ENCODE data around the gene BAG2.
A peak's percentile ranks its signal among the peaks of the same experiment; 100 is the strongest.

Gene BAG2

DNA sequence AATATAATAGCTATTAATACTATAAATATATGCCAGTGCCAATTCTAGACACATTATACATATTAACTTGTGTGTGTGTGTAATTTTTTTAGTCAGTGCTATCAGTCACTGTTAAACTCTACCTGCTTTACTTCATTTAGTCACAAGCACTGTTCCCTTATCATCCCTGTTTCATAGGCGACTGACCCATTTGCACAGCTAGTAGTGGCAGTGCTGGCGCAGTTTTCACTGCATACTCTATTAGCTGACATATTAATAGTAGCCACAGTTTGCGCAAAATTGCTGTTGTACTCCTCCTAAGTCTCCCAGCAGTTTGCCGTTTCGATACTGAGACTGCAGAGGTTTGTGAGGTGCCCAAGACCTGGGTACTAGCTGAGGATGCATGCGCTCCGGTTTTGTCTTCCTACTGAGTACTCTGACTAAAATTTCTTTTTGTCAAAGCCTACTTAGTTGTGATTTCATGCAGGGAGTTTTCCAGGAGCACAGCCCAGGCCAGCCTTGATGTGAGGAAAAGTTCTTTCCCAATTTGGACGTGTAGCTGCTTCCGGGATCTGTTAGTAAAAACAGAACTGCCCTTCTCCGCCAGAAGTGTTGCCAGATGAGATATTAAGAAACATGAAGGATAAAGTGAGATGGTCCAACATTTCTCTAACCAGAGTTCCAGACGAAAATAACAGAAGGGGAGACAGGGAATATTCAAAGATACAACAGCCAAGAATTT, 5.6 kb downstream of the BAG2 start:
- DNase-seq: no peak

- no peak for DNase-seq
These were observed 8.5 kb downstream of the BAG2 start for GRCh38 chr6:57180596-57180995.

- DNase-seq: no peak
These were observed 9.9 kb downstream of the BAG2 start for GRCh38 chr6:57182017-57182432.

- DNase-seq: no peak
These were observed 11.2 kb downstream of the BAG2 start for GRCh38 chr6:57183336-57183735.

DNA sequence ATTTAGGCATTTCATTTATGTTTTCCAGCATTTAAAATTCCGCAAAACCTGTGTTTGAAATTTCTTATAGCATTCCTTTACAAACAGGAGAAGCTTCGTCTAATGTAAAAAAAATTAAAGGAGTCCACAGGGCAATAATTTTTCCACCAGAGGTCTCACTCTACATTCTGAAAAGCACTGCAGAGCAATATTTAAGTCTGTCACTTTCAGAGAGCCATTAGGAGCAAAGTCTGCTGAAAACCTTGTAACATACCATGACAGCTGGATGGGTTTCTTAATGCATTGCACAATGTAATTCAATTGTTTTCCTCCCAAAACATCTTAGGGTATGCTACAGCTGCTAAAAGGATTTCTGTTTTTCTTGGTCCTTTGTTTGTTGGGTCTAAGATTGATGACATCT, 18.0 kb downstream of the BAG2 start:
- no peak for DNase-seq

DNA sequence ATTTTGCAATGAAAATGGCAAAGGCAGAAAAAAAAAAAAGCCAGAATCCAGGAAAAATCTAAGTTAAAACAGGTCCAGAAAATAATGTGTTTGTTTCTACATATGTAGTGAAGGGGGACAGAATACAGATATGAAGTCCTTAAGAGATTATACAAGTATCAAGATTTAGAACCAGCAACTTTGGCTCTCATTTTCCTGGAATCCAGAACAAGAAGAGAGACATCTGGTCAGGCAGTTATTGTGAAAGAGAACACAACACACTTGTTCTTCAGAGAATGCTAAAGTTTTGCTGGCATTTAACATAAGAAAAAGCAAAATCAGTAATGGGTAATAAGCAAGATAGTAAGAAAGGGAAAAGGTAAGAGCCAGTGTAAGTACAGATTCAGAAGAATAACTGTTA, 21.1 kb downstream of the BAG2 start:
- DNase-seq: no peak

DNA sequence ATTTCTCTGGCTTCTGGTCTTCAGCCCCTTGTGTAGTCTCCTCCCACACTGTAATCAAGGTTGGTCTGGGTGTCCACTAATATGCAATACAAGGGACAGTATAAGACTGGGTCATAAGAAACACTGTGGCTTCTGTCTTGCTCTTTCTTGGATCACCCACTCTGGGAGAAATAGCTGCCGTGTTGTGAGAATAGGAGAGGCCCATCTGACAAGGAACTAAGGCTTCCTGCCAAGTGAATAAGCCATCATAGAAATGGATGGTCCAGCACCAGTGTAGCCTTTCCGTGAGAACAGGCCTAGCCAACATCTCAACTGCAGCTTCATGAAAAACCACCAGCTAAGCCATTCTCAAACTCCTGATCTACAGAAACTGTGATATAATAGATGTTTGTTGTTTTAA, 23.3 kb downstream of the BAG2 start:
- DNase-seq: no peak

GRCh38 chr6:57198926-57199636, 27.0 kb downstream of the BAG2 start:
- DNase-seq: peak; percentile 25

- no peak for DNase-seq
These were observed 29.6 kb downstream of the BAG2 start for GRCh38 chr6:57201718-57202117.

DNA sequence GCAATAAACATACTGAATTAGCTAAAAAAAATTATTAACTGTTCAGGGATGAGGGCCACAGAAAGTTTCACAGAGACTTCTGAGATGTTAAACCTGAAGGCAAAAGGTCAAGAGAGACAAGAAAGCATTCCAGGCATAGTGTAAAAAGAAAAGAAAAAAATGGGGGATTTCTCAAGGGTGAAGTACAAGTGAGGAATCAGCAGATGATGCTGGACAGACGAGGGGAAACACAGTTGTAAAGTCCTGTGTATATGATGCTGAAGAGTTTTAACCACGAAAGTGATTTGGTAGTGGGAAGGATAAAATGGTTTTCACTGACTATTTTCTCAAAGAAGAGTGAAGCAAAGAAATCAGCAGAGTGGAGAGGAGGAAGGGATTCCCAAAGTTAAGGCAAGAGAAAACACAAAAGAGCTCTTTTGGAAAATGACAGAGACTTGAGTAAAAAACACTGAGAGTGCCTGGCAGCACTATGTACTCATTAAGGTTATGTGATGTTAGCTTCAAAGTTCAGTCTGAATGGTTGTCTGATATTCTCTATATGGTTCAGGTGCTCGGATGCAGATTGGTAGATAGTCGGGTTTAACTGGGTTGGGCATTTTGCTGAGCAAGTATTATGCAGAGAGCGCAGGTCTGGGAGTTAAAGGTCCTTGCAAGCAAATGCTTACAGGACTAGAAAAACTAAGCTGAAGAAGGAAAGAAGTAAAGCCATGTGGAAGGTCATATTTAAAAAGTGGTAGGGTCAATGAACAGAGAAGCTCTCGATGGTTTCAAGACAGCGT, 33.6 kb downstream of the BAG2 start:
- DNase-seq: no peak

- no peak for DNase-seq
These were observed 35.0 kb downstream of the BAG2 start for GRCh38 chr6:57207141-57207540.

DNA sequence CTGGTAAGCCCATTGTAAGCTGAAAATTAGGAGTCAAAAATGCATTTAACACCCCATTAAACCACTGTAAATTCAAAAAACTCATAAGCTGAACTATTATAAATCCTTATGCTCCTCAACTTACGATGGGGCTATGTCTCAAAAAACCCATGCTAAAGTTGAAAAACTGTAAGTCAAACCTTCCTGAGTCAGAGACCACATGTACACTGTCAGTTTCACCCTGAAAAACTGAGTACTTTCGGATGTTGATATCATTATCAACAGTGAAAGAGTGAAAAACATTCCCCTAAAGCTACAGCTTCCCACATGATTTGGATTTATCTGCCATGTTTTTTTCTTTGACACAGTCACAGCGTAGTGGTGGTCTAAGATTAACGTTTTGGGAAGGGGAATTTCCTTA, 35.7 kb downstream of the BAG2 start:
- DNase-seq: no peak

DNA sequence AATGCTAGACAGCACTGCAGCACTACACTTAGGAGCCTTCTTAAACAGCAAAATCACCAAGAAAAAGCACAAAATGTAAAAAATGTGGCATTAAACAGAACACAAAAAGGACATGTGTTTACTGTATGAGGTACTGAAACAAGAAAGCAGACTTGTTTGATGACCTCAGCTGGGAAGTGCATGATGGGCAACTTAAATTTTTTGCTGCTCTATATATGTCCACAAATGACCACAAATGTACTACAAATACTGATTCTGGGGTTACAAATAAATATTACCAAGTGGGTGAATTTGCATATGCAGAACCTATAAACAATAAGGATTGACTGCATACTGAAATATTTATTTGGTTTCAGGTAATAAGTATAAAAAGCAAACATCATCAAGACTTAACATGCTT, 36.9 kb downstream of the BAG2 start:
- DNase-seq: no peak

GRCh38 chr6:57210060-57210459, 37.9 kb downstream of the BAG2 start:
- no peak for DNase-seq

- DNase-seq: no peak
These were observed 43.1 kb downstream of the BAG2 start for GRCh38 chr6:57215260-57215659.

- no peak for DNase-seq
These were observed 44.3 kb downstream of the BAG2 start for GRCh38 chr6:57216235-57217101.

DNA sequence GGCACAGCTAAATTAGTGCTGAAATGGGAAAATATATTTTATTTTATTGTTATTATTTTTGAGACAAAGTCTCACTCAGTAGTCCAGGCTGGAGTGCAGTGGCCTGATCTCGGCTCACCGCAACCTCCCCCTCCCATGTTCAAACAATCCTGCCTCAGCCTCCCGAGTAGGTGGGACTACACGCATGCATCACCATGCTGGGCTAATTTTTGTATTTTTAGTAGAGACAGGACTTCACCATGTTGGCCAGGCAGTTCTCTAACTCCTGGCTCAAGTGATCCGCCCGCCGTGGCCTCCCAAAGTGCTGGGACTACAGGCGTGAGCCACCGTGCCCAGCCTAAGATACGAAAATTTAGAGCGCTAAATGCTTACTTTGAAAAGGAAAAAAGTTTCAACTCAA, 45.1 kb downstream of the BAG2 start:
- no peak for DNase-seq

- no peak for DNase-seq
These were observed 48.1 kb downstream of the BAG2 start for GRCh38 chr6:57220083-57220703.

GRCh38 chr6:57221191-57221935, 49.2 kb downstream of the BAG2 start:
- DNase-seq: peak; percentile 3

GRCh38 chr6:57221936-57222742, 50.0 kb downstream of the BAG2 start, which contains the start of gene RAB23:
Gene RAB23, minus strand, starts transcription at chr6:57222307. Its CDS starts 11,927 bp downstream, at chr6:57210380.
- DNase-seq: peak; percentile 57

DNA sequence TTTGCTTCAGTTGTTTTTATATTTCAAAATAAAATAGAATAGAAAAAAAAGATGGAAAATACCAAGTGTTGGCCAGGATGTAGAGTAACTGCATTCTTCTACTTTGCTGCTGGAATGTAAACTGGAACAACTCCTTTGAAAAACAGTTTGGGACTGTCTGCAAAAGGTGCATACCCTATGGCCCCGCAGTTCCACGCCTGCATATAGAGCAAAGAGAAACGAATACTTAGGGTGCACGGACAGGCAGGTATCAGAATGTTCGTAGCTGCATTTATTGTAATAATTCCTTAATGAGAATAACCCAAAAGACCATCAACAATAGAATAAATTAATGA, 50.6 kb downstream of the BAG2 start:
- DNase-seq: no peak

Measured in NCI-H2029 (cell line).